H1 (cell line): ENCODE measurements around the gene DEFB114. TPM values are rescaled to one million over a fixed set of nuclear protein-coding genes. Genes with fewer than 3 reads are reported as not detected.

Experiments
- MAFK ChIP-seq: IDR thresholded peaks from 2 replicates; pipeline ENCODE4 v1.6.1; 2012; ENCODE audit warnings: low read depth, mild to moderate bottlenecking, improper control_type of control experiment, low read length
- SP2 ChIP-seq: IDR thresholded peaks from 2 replicates; pipeline ENCODE4 v1.6.1; 2012; ENCODE audit warnings: mild to moderate bottlenecking, low read length, inconsistent platforms
- SP4 ChIP-seq: IDR thresholded peaks from 2 replicates; pipeline ENCODE4 v1.6.1; 2012; ENCODE audit warnings: low read length, inconsistent platforms
- TCF12 ChIP-seq: IDR thresholded peaks from 2 replicates; pipeline ENCODE4 v1.6.1; 2011; ENCODE audit warnings: low read depth, mild to moderate bottlenecking, low read length
- polyA plus RNA-seq, 7 experiments: library from polyadenylated mRNA; depleted of rRNA in 3 of 7; stranded (reverse) in 5 of 7; unstranded in 2 of 7; fragments of >200 nt in 5 of 7; fragments of 200-250 nt in 2 of 7; gene quantifications; 1 replicate in 5 of 7; 2 replicates in 1 of 7; 4 replicates in 1 of 7; pipeline versions ENCODE4 v1.2.1 to v1.2.3, GENCODE V29; 2011 to 2013; ENCODE audit warnings: missing spikeins in 2 of 7, mixed read lengths in 2 of 7
- total RNA-seq: library from RNA; stranded (reverse); fragmentation: NEBNext Ultra II Directional; extraction: Animal tissue kit (Norgen Biotek cat#: 25700); gene quantifications from 2 replicates; pipeline ENCODE4 v1.2.1, GENCODE V29; 2021

DEFB114 gene
- total and polyA plus RNA-seq, 2 of the 8 experiments (the other 6 are each of a cell fraction or from before 2014, with no cell fraction given): not detected

GRCh38 chr6:49913636-49914375, 50.2 kb downstream of the DEFB114 start (continued):
- no peak for TF ChIP-seq MAFK
- TF ChIP-seq SP4: no peak
- TF ChIP-seq TCF12: no peak
- no peak for TF ChIP-seq SP2
